HepG2 (cell line): Measurements from ENCODE around the gene PBX1. TPM values are rescaled to one million over a fixed set of nuclear protein-coding genes. Genes with fewer than 3 reads are reported as not detected.

ENCODE experiments used
- ATAC-seq: fragments of 200-7000 bp; cut with Tn5 transposase; 3 replicates; pipeline ENCODE4 v1.9.1; 2020; ENCODE audit warnings: mild to moderate bottlenecking, moderate library complexity
- BruUV-seq: library from RNA; stranded (reverse); fragments of 400-500 nt; replicated peaks from 2 replicates; lab custom pipeline; 2021; lab: Mats Ljungman, UMichigan
- CTCF ChIA-PET: fragments of 300-600 bp; formaldehyde crosslinking; extraction: SDS; loops from one replicate; lab custom pipeline; 2021; ENCODE audit warnings: low total read pairs, inconsistent platforms, low intra/inter-chr PET ratio; lab: Yijun Ruan, JAX
- POLR2A ChIA-PET: fragments of 350-600 bp; sonication (Branson Sonifier 250); formaldehyde crosslinking; loops from one replicate; lab custom pipeline; 2020; ENCODE audit warnings: antibody characterized with exemption, inconsistent platforms; lab: Yijun Ruan, JAX
- DNase-seq: peaks from one replicate; pipeline ENCODE4 v3.0.0-alpha.2; 2015; ENCODE audit warnings: low spot score
- FAIRE-seq: peaks from 3 replicates; lab custom pipeline; 2011; peaks lifted over from hg19 to GRCh38; lab: Jason Lieb, UNC
- H2AFZ ChIP-seq: one replicate; pipeline ENCODE4 v1.6.1; 2011; ENCODE audit warnings: low read length, inconsistent platforms
- H3K27ac ChIP-seq: fragments of 300-600 bp; 3 replicates; pipeline ENCODE4 v1.8.0; 2011; ENCODE audit warnings: mixed run types, mild to moderate bottlenecking, mixed read lengths, low read length, inconsistent platforms; ENCODE audit not compliant: insufficient read depth; ENCODE audit errors: extremely low read length
- H3K27me3 ChIP-seq, 2 experiments: fragments of 200-600 bp in 1 of 2; 2 replicates in 1 of 2; 3 replicates in 1 of 2; pipeline versions ENCODE4 v1.6.0 to v1.8.0; 2011; ENCODE audit warnings: low read length in 2 of 2, mild to moderate bottlenecking in 2 of 2, moderate library complexity in 2 of 2, inconsistent platforms in 1 of 2; ENCODE audit not compliant: insufficient read depth in 2 of 2, control insufficient read depth in 1 of 2
- H3K36me3 ChIP-seq, 2 experiments: fragments of 200-600 bp in 1 of 2; replicated peaks in 1 of 2; 2 replicates in 1 of 2; 3 replicates in 1 of 2; pipeline versions ENCODE4 v1.5.1 to v1.8.0; 2011; ENCODE audit warnings: low read length in 2 of 2, inconsistent platforms in 1 of 2; ENCODE audit not compliant: insufficient read depth in 2 of 2, control insufficient read depth in 1 of 2
- H3K4me1 ChIP-seq: 2 replicates; pipeline ENCODE4 v1.5.1; 2012; ENCODE audit warnings: low read length, inconsistent platforms; ENCODE audit not compliant: insufficient read depth
- H3K4me2 ChIP-seq: 2 replicates; pipeline ENCODE4 v1.6.0; 2011; ENCODE audit warnings: low read depth, low read length, inconsistent platforms
- H3K4me3 ChIP-seq, 3 experiments: fragments of 200-600 bp in 1 of 3; sonication (generic), shearing (Covaris generic) in 1 of 3; replicated peaks in 1 of 3; 2 replicates each; pipeline ENCODE4 v1.5.1; 2011 to 2016; ENCODE audit warnings: low read length in 3 of 3, inconsistent platforms in 2 of 3, low read depth in 2 of 3, mild to moderate bottlenecking in 2 of 3, control low read depth in 1 of 3, mixed read lengths in 1 of 3; ENCODE audit not compliant: insufficient read depth in 1 of 3
- H3K79me2 ChIP-seq: one replicate; pipeline ENCODE4 v1.6.1; 2011; ENCODE audit warnings: low read length, inconsistent platforms; ENCODE audit not compliant: insufficient read depth
- H3K9ac ChIP-seq: 2 replicates; pipeline ENCODE4 v1.6.0; 2011; ENCODE audit warnings: mild to moderate bottlenecking, low read depth, low read length, inconsistent platforms; ENCODE audit not compliant: insufficient read depth
- H3K9me3 ChIP-seq: 2 replicates; pipeline ENCODE4 v1.5.1; 2012; ENCODE audit warnings: mild to moderate bottlenecking, low read length
- H4K20me1 ChIP-seq: 2 replicates; pipeline ENCODE4 v1.6.0; 2011; ENCODE audit warnings: inconsistent platforms, mild to moderate bottlenecking, low read length, moderate library complexity; ENCODE audit not compliant: insufficient read depth
- ARNT2 ChIP-seq: sonication (generic); formaldehyde crosslinking; IDR thresholded peaks from 2 replicates; pipeline ENCODE4 v1.8.0; 2022; ENCODE audit warnings: mild to moderate bottlenecking, low read depth, missing genetic modification reagents, moderate library complexity
- BRCA1 ChIP-seq: sonication (generic); formaldehyde crosslinking; IDR thresholded peaks from 2 replicates; pipeline ENCODE4 v1.4.0; 2020; ENCODE audit warnings: missing genetic modification reagents
- FOXJ3 ChIP-seq: sonication (generic); formaldehyde crosslinking; IDR thresholded peaks from 2 replicates; pipeline ENCODE4 v1.4.0; 2020; ENCODE audit warnings: missing genetic modification reagents, mild to moderate bottlenecking, borderline replicate concordance
- GLI4 ChIP-seq: sonication (generic); formaldehyde crosslinking; IDR thresholded peaks from 2 replicates; pipeline ENCODE4 v1.5.1; 2020; ENCODE audit warnings: missing genetic modification reagents, mild to moderate bottlenecking, moderate library complexity, borderline replicate concordance
- ISL2 ChIP-seq: sonication (generic); formaldehyde crosslinking; IDR thresholded peaks from 2 replicates; pipeline ENCODE4 v1.5.0; 2020; ENCODE audit warnings: missing genetic modification reagents
- KDM1A ChIP-seq: IDR thresholded peaks from 2 replicates; pipeline ENCODE4 v1.6.1; 2016; ENCODE audit warnings: missing compliant biosample characterization
- MAF1 ChIP-seq: sonication (generic); formaldehyde crosslinking; IDR thresholded peaks from 2 replicates; pipeline ENCODE4 v1.5.0; 2020; ENCODE audit warnings: missing genetic modification reagents, borderline replicate concordance
- NCOA5 ChIP-seq: sonication (generic); formaldehyde crosslinking; IDR thresholded peaks from 2 replicates; pipeline ENCODE4 v1.4.0; 2020; ENCODE audit warnings: missing genetic modification reagents
- RBM39 ChIP-seq: fragments of 200-400 bp; formaldehyde crosslinking; IDR thresholded peaks from one replicate; pipeline ENCODE4 v1.6.1; 2018; ENCODE audit warnings: antibody characterized with exemption, mild to moderate bottlenecking, low read depth, low read length; ENCODE audit not compliant: poor library complexity, severe bottlenecking
- SNAI1 ChIP-seq: sonication (generic); formaldehyde crosslinking; IDR thresholded peaks from 2 replicates; pipeline ENCODE4 v1.5.0; 2020; ENCODE audit warnings: mild to moderate bottlenecking, missing genetic modification reagents, borderline replicate concordance
- TBX3 ChIP-seq: fragments of 450-650 bp; IDR thresholded peaks from 2 replicates; pipeline ENCODE4 v1.6.1; 2017; ENCODE audit warnings: antibody characterized with exemption, mild to moderate bottlenecking, inconsistent platforms, borderline replicate concordance
- TCF7L2 ChIP-seq: IDR thresholded peaks from 2 replicates; pipeline ENCODE4 v1.6.1; 2011; ENCODE audit warnings: mild to moderate bottlenecking, low read depth, low read length, moderate library complexity
- ZNF143 ChIP-seq: sonication (generic); formaldehyde crosslinking; IDR thresholded peaks from 2 replicates; pipeline ENCODE4 v1.4.0; 2020; ENCODE audit warnings: missing genetic modification reagents
- ZNF235 ChIP-seq: sonication (generic); formaldehyde crosslinking; IDR thresholded peaks from 2 replicates; pipeline ENCODE4 v1.8.1; 2023; ENCODE audit warnings: mild to moderate bottlenecking, missing genetic modification reagents, borderline replicate concordance
- ZNF343 ChIP-seq: sonication (generic); formaldehyde crosslinking; IDR thresholded peaks from 2 replicates; pipeline ENCODE4 v1.4.0; 2020; ENCODE audit warnings: mild to moderate bottlenecking, missing genetic modification reagents
- ZNF484 ChIP-seq: sonication (generic); formaldehyde crosslinking; IDR thresholded peaks from 2 replicates; pipeline ENCODE4 v1.5.1; 2020; ENCODE audit warnings: mild to moderate bottlenecking, low read depth, missing genetic modification reagents, borderline replicate concordance
- ZNF547 ChIP-seq: sonication (generic); formaldehyde crosslinking; IDR thresholded peaks from 2 replicates; pipeline ENCODE4 v1.5.1; 2020; ENCODE audit warnings: mild to moderate bottlenecking, missing genetic modification reagents
- ZNF780A ChIP-seq: sonication (generic); formaldehyde crosslinking; IDR thresholded peaks from 2 replicates; pipeline ENCODE4 v1.8.0; 2022; ENCODE audit warnings: mild to moderate bottlenecking, missing genetic modification reagents, moderate library complexity
- ZNF788 ChIP-seq: sonication (generic); formaldehyde crosslinking; IDR thresholded peaks from 2 replicates; pipeline ENCODE4 v1.5.0; 2020; ENCODE audit warnings: mild to moderate bottlenecking, missing genetic modification reagents, borderline replicate concordance
- WGBS: methylation state at CpG from one replicate; pipeline ENCODE4 v1.1.6; 2017; ENCODE audit warnings: low lambda C conversion rate; 5-methylcytosine and 5-hydroxymethylcytosine counted together
- in situ Hi-C: cut with HindIII; loops from 2 replicates; pipeline ENCODE4 v1.10.0; 2017; ENCODE audit warnings: low pct_unique_long_range_greater_than_20kb; ENCODE audit not compliant: extremely low pct_ligation_motif_present
- intact Hi-C: fragments of 100-400 bp; cut with micrococcal nuclease; formaldehyde crosslinking; loops from one replicate; pipeline ENCODE4 v1.10.0; 2022; ENCODE audit not compliant: unreplicated experiment
- polyA plus RNA-seq, 8 experiments: library from polyadenylated mRNA; depleted of rRNA in 3 of 8; stranded (reverse) in 7 of 8; unstranded in 1 of 8; fragments of >200 nt; fragmentation: Illumina TruSeq in 4 of 8; extraction: Trizol in 4 of 8; gene quantifications; 2 replicates each; pipeline versions ENCODE4 v1.2.1 to v1.2.3, GENCODE V29; 2011 to 2016; ENCODE audit warnings: low read depth in 4 of 8, missing spikeins in 1 of 8, mixed read lengths in 1 of 8; ENCODE audit not compliant: insufficient read depth in 1 of 8
- total RNA-seq, 5 experiments: library from RNA; depleted of rRNA; stranded (reverse); fragments of >200 nt; fragmentation: Illumina TruSeq; extraction: Trizol; gene quantifications; 2 replicates each; pipeline ENCODE4 v1.2.3, GENCODE V29; 2016; ENCODE audit warnings: low read depth in 1 of 5
- TF ChIP-seq, protein P1 (sequence below), 2 experiments: sonication (generic) in 1 of 2; formaldehyde crosslinking in 1 of 2; IDR thresholded peaks; 2 replicates each; pipeline versions ENCODE4 v1.5.1 to v1.6.1; 2011 to 2020; ENCODE audit warnings: borderline replicate concordance in 1 of 2, low read depth in 1 of 2, low read length in 1 of 2, mild to moderate bottlenecking in 1 of 2, missing genetic modification reagents in 1 of 2, moderate library complexity in 1 of 2

The PBX1 gene
- total and polyA plus RNA-seq, 2 of the 13 experiments (the other 11 are each of a cell fraction or from before 2014, with no cell fraction given) = 0.24 TPM; not detected in 1

DNA sequence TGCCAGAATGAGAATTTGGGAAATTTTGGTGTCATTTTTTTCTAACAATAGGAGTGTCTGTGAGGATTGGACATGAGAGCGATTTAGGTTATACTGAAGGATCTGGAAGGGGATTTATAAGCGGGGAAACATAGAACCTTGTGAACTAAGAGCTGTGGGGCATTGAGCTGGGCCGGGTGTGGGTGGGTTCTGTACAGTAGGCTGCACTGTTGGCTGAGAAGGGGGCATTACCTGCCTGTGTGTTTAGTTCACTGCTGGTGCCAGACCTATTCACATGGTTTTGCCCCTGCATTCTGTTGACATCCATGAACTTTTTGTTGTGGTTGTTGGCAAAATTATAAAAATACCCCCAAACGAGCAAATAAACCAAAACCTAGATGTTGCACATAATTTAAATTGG is 8.8 kb downstream of the PBX1 start (continued):
- TF ChIP-seq, protein P1, sequence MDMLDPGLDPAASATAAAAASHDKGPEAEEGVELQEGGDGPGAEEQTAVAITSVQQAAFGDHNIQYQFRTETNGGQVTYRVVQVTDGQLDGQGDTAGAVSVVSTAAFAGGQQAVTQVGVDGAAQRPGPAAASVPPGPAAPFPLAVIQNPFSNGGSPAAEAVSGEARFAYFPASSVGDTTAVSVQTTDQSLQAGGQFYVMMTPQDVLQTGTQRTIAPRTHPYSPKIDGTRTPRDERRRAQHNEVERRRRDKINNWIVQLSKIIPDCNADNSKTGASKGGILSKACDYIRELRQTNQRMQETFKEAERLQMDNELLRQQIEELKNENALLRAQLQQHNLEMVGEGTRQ (IDR thresholded peaks at IDR 0.05; ENCODE audit: low read depth, low read length) = no peak
- TF ChIP-seq, protein P1 (CRISPR knock-in tag; IDR thresholded peaks at IDR 0.05; ENCODE audit: borderline replicate concordance) = no peak
- TF ChIP-seq ISL2 (CRISPR knock-in tag) (no peak), TCF7L2 (no peak), GLI4 (no peak), RBM39 (no peak), TBX3 (no peak)

DNA sequence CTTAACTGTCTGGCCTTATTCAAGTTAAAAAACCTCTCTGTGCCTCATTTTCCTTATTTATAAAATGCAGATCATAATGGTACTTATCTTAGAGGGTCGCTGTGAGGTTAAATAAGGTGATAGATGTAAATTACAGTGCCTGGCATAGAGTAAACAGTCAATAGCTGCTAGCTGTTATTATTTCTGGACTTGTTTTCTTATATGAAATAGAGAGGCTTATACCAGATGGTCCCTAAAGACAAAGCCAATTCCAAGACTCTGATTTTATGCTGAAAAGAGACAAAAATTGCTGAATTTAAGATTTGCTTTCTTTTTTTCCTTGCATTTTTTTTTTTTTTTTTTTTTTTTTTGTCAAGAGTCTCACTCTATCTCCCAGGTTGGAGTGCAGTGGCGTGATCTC is 10.3 kb downstream of the PBX1 start:
- FAIRE-seq = no peak
- no TSS peak for BruUV-seq
- CTCF ChIA-PET = no interaction called here

More for the DNA sequence above, 10.3 kb downstream of the PBX1 start:
- intact Hi-C loops = no loop called here
- H3K79me2 ChIP-seq = no peaks in the 10 kb centered on the region
- in situ Hi-C loops = no loop called here
- no peaks in the 10 kb centered on the region for H3K9me3 ChIP-seq
- H3K36me3 ChIP-seq = no peaks in the 10 kb centered on the region
- 4% methylated on average over 2 of the region's 2 CpGs for WGBS
- no peak overlapping the region for H3K9ac ChIP-seq
- no peak overlapping the region for H3K27ac ChIP-seq
- TF ChIP-seq BRCA1 (no peak), MAF1 (CRISPR knock-in tag) (no peak), ZNF788 (CRISPR knock-in tag) (no peak), ZNF235 (CRISPR knock-in tag) (no peak), ZNF343 (no peak), ARNT2 (CRISPR knock-in tag) (no peak), KDM1A (CRISPR knock-in tag) (no peak), SNAI1 (CRISPR knock-in tag) (no peak), ZNF547 (no peak), FOXJ3 (CRISPR knock-in tag) (no peak), ZNF484 (CRISPR knock-in tag) (no peak), ZNF780A (CRISPR knock-in tag) (no peak), ZNF143 (CRISPR knock-in tag) (no peak), NCOA5 (CRISPR knock-in tag) (no peak)
- no peaks in the 10 kb centered on the region for H3K4me1 ChIP-seq
- no peak overlapping the region for H2AFZ ChIP-seq
- ATAC-seq = no peak
- POLR2A ChIA-PET = no interaction called here
- H3K4me2 ChIP-seq = no peak overlapping the region
- no peaks in the 10 kb centered on the region; a peak in 1 of 5 replicates for H3K27me3 ChIP-seq
- no peak overlapping the region for H3K4me3 ChIP-seq
- no peaks in the 10 kb centered on the region for H4K20me1 ChIP-seq
- DNase-seq = no peak
